BE2C (cell line): Measurements from ENCODE around the gene ATP4B.

Experiments
- DNase-seq: peaks from one replicate; pipeline ENCODE4 v3.0.0-alpha.2; 2020
- H3K27me3 ChIP-seq: fragments of 250-450 bp; sonication (Bioruptor Pico); 2 replicates; pipeline ENCODE4 v1.5.1; 2020; ENCODE audit warnings: mild to moderate bottlenecking
- H3K36me3 ChIP-seq: fragments of 250-450 bp; sonication (Bioruptor Pico); 2 replicates; pipeline ENCODE4 v1.5.1; 2020; ENCODE audit warnings: mild to moderate bottlenecking
- H3K4me1 ChIP-seq: fragments of 250-450 bp; sonication (Bioruptor Pico); 2 replicates; pipeline ENCODE4 v1.5.1; 2020
- H3K4me3 ChIP-seq: 2 replicates; pipeline ENCODE4 v1.5.1; 2011; ENCODE audit warnings: low read depth, low read length
- H3K9me3 ChIP-seq: fragments of 250-450 bp; sonication (Bioruptor Pico); 2 replicates; pipeline ENCODE4 v1.5.1; 2020
- CTCF ChIP-seq: IDR thresholded peaks from 2 replicates; pipeline ENCODE4 v1.5.1; 2012; ENCODE audit warnings: mild to moderate bottlenecking, low read depth, low read length

Gene ATP4B

GRCh38 chr13:113669231-113669754 lies 11.3 kb upstream of the ATP4B start:
- no peak for TF ChIP-seq CTCF
- H3K9me3 ChIP-seq, result peaks cover 3% of the 10 kb centered on the region; the same call in 1 of the 2 replicates
- H3K4me3 ChIP-seq, result no peak overlapping the region
- H3K36me3 ChIP-seq, result no peaks in the 10 kb centered on the region
- no peaks in the 10 kb centered on the region for H3K4me1 ChIP-seq
- no peaks in the 10 kb centered on the region for H3K27me3 ChIP-seq
- peak; percentile 3 for DNase-seq

GRCh38 chr13:113668491-113668971 lies 10.5 kb upstream of the ATP4B start:
- TF ChIP-seq CTCF, result no peak
- Histone ChIP-seq H3K4me1 (no peaks in the 10 kb centered on the region), H3K9me3 (peaks cover 3% of the 10 kb centered on the region; the same call in 1 of the 2 replicates), H3K36me3 (no peaks in the 10 kb centered on the region), H3K27me3 (no peaks in the 10 kb centered on the region), H3K4me3 (no peak overlapping the region)
- DNase-seq, result no peak

DNA sequence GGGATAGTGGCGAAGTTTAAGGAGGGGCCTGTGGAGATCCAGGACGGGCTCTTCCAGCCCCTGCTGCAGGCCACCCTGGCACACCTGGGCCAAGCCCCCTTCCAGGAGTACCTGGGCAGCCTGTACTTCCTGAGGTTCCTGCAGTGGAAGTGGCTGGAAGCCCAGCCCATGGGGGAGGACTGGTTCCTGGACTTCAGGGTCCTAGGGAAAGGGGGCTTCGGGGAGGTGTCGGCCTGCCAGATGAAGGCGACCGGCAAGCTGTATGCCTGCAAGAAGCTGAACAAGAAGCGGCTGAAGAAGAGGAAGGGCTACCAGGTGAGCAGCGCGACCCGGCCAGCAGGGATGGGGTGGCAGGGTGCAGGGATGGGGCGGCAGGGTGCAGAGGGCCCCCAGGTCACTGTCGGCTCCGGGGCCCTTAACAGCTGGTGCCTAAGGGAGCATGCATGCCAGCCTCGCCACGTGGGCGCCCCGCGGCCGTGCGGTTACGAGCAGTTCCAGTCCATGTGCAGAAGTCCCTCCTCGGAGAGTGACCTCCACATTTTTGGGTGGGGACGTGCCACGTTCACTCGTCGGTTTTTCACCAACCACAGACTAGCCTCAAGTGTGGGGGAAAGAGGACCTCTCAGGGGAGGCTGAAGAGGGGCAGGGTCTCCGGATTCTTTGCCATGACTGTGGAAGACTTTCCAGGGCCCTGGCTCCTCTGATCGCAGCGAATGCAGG lies 9.9 kb upstream of the ATP4B start:
- H3K9me3 ChIP-seq, result peaks cover 3% of the 10 kb centered on the region; the same call in 1 of the 2 replicates
- H3K4me3 ChIP-seq, result no peak overlapping the region
- no peaks in the 10 kb centered on the region for H3K27me3 ChIP-seq
- DNase-seq, result peak; percentile 4
- H3K4me1 ChIP-seq, result no peaks in the 10 kb centered on the region
- no peak for TF ChIP-seq CTCF
- H3K36me3 ChIP-seq, result no peaks in the 10 kb centered on the region

DNA sequence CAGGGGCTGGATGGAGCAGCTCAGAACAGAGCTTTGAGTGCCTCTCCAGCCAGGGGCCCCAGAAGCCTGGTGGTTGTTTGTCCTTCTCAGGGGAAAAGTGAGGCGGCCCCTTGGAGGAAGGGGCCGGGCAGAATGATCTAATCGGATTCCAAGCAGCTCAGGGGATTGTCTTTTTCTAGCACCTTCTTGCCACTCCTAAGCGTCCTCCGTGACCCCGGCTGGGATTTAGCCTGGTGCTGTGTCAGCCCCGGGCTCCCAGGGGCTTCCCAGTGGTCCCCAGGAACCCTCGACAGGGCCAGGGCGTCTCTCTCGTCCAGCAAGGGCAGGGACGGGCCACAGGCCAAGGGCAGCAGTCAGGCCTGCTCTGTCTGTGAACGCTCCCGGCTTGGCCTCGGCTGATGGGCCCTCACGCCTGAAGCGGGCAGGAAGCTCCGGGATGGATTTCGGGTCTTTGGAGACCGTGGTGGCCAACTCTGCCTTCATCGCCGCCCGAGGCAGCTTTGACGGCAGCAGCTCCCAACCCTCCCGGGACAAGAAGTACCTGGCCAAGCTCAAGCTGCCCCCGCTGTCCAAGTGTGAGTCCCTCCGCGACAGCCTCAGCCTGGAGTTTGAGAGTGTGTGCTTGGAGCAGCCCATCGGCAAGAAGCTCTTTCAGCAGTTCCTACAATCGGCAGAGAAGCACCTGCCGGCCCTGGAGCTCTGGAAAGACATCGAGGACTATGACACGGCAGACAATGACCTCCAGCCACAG lies 9.1 kb upstream of the ATP4B start, which contains the start of gene GRK1:
Gene GRK1, plus strand, starts transcription at position 269 of the 751 bp plus-strand sequence. Its CDS starts 168 bp downstream, at position 437.
- Histone ChIP-seq H3K27me3 (no peaks in the 10 kb centered on the region), H3K4me3 (no peak within 1 kb of the TSS), H3K9me3 (peaks cover 2% of the 10 kb centered on the region; the same call in 1 of the 2 replicates), H3K36me3 (no peaks in the 10 kb centered on the region), H3K4me1 (no peaks in the 10 kb centered on the region)
- TF ChIP-seq CTCF, result no peak
- peak; percentile 14 for DNase-seq

- H3K27me3 ChIP-seq, result no peaks in the 10 kb centered on the region
- no peak overlapping the region for H3K4me3 ChIP-seq
- DNase-seq, result peak; percentile 5
- no peak for TF ChIP-seq CTCF
- no peaks in the 10 kb centered on the region for H3K36me3 ChIP-seq
- no peaks in the 10 kb centered on the region for H3K4me1 ChIP-seq
- H3K9me3 ChIP-seq, result no peaks in the 10 kb centered on the region
Measured at GRCh38 chr13:113666329-113666670, 8.3 kb upstream of the ATP4B start.
